A673 (cell line): ENCODE measurements around the gene CMTM4. TPM values are rescaled to one million over a fixed set of nuclear protein-coding genes. Genes with fewer than 3 reads are reported as not detected.
"Not testable (repeated sequence)": the region's sequence is repeated elsewhere in the genome, so short reads cannot be mapped to it uniquely, and the experiment has no call there.

Experiments
- BruUV-seq: library from RNA; stranded (reverse); fragments of 400-500 nt; replicated peaks from 2 replicates; lab custom pipeline; 2021; lab: Mats Ljungman, UMichigan
- CTCF ChIA-PET: fragments of 300-600 bp; sonication (Branson Sonifier 250); formaldehyde crosslinking; loops from one replicate; lab custom pipeline; 2022; ENCODE audit warnings: antibody characterized with exemption; lab: Charles Lee
- POLR2A ChIA-PET: fragments of 300-600 bp; sonication (Branson Sonifier 250); formaldehyde crosslinking; loops from one replicate; lab custom pipeline; 2022; ENCODE audit warnings: antibody characterized with exemption; ENCODE audit not compliant: low non-redundant PET; lab: Charles Lee
- DNase-seq: peaks from one replicate; pipeline ENCODE4 v3.0.0-alpha.2; 2015; ENCODE audit warnings: low spot score
- H3K27ac ChIP-seq: fragments of 200-600 bp; sonication (generic); 2 replicates; pipeline ENCODE4 v1.5.1; 2016; ENCODE audit warnings: mixed run types, low read depth, mild to moderate bottlenecking, mixed read lengths, antibody characterized with exemption, low read length; ENCODE audit not compliant: poor library complexity, severe bottlenecking
- H3K27me3 ChIP-seq: fragments of 200-600 bp; sonication (generic); replicated peaks from 2 replicates; pipeline ENCODE4 v1.6.1; 2017; ENCODE audit warnings: mixed run types, low read depth, mild to moderate bottlenecking, mixed read lengths, antibody characterized with exemption, low read length; ENCODE audit not compliant: insufficient read depth, poor library complexity
- H3K36me3 ChIP-seq: fragments of 200-600 bp; sonication (generic); 2 replicates; pipeline ENCODE4 v1.6.1; 2016; ENCODE audit warnings: mixed run types, mild to moderate bottlenecking, mixed read lengths, antibody characterized with exemption, low read length; ENCODE audit not compliant: insufficient read depth, poor library complexity, severe bottlenecking
- H3K4me1 ChIP-seq: fragments of 200-600 bp; sonication (generic); 2 replicates; pipeline ENCODE4 v1.6.1; 2017; ENCODE audit warnings: mixed run types, mild to moderate bottlenecking, mixed read lengths, antibody characterized with exemption, low read length; ENCODE audit not compliant: insufficient read depth, poor library complexity, severe bottlenecking
- H3K4me3 ChIP-seq: fragments of 200-600 bp; sonication (generic); 2 replicates; pipeline ENCODE4 v1.5.1; 2016; ENCODE audit warnings: low read depth, mixed run types, mild to moderate bottlenecking, mixed read lengths, low read length; ENCODE audit not compliant: poor library complexity, severe bottlenecking
- H3K9me3 ChIP-seq: fragments of 200-600 bp; sonication (generic); 2 replicates; pipeline ENCODE4 v1.6.1; 2016; ENCODE audit warnings: mixed run types, low read depth, mild to moderate bottlenecking, mixed read lengths, antibody characterized with exemption, low read length; ENCODE audit not compliant: poor library complexity, severe bottlenecking
- CTCF ChIP-seq: fragments of 300-800, 200-600 bp; sonication (generic); conservative IDR thresholded peaks from 2 replicates; pipeline ENCODE4 v1.5.1; 2017; ENCODE audit warnings: low read depth, mild to moderate bottlenecking, antibody characterized with exemption, low read length, moderate library complexity, mixed read lengths
- EZH2 ChIP-seq: fragments of 200-600 bp; sonication (generic); IDR thresholded peaks from 2 replicates; pipeline ENCODE4 v1.6.1; 2017; ENCODE audit warnings: borderline replicate concordance, low read depth, mild to moderate bottlenecking, mixed read lengths, antibody characterized with exemption, low read length; ENCODE audit not compliant: poor library complexity, severe bottlenecking
- intact Hi-C: fragments of 100-400 bp; cut with micrococcal nuclease; formaldehyde crosslinking; loops from one replicate; pipeline ENCODE4 v1.10.0; 2022; ENCODE audit not compliant: unreplicated experiment
- total RNA-seq: library from RNA; stranded (reverse); gene quantifications from 2 replicates; pipeline ENCODE4 v1.2.3, GENCODE V29; 2021

CMTM4 gene
- total RNA-seq, 1 experiment from 2014 or later: 30.3 TPM

- Histone ChIP-seq H3K4me3 (no peak overlapping the region), H3K9me3 (no peaks in the 10 kb centered on the region), H3K4me1 (peaks cover 7% of the 10 kb centered on the region), H3K36me3 (no peaks in the 10 kb centered on the region), H3K27me3 (no peaks in the 10 kb centered on the region), H3K27ac (no peak overlapping the region)
- intact Hi-C loops: no loop called here
- CTCF ChIA-PET: interaction anchor here (0.7 kb wide), 1 partner anchor 469 kb away, joined by 4 read pairs; no protein-coding TSS in a partner anchor
- BruUV-seq: no TSS peak
- POLR2A ChIA-PET: no interaction called here
- no peak for DNase-seq
- TF ChIP-seq CTCF: no peak
- TF ChIP-seq EZH2: no peak
Observed at GRCh38 chr16:66599726-66600125, 96.8 kb downstream of the CMTM4 start.

- no peaks in the 10 kb centered on the region for H3K27me3 ChIP-seq
- no peak overlapping the region for H3K27ac ChIP-seq
- no peak overlapping the region for H3K4me3 ChIP-seq
- H3K36me3 ChIP-seq: no peaks in the 10 kb centered on the region
- intact Hi-C loops: no loop called here
- POLR2A ChIA-PET: no interaction called here
- no TSS peak for BruUV-seq
- no peak for DNase-seq
- no peak for TF ChIP-seq CTCF
- TF ChIP-seq EZH2: no peak
- H3K9me3 ChIP-seq: no peaks in the 10 kb centered on the region
- CTCF ChIA-PET: interaction anchor here (0.6 kb wide), 1 partner anchor 11 kb away, joined by 3 read pairs; no protein-coding TSS in a partner anchor
- no peaks in the 10 kb centered on the region for H3K4me1 ChIP-seq
Observed at GRCh38 chr16:66598111-66598510, 98.4 kb downstream of the CMTM4 start.

- Histone ChIP-seq H3K36me3 (no peaks in the 10 kb centered on the region), H3K4me1 (no peaks in the 10 kb centered on the region), H3K27me3 (no peaks in the 10 kb centered on the region), H3K9me3 (no peaks in the 10 kb centered on the region), H3K27ac (no peak overlapping the region), H3K4me3 (no peak overlapping the region)
- intact Hi-C loops: no loop called here
- no peak for DNase-seq
- no TSS peak for BruUV-seq
- TF ChIP-seq CTCF (no peak), EZH2 (no peak)
- POLR2A ChIA-PET: interaction anchor here (0.7 kb wide), 1 partner anchor 67 kb away, joined by 3 read pairs; no protein-coding TSS in a partner anchor
- CTCF ChIA-PET: no interaction called here
Observed at GRCh38 chr16:66596986-66597848, 99.3 kb downstream of the CMTM4 start.

- H3K27ac ChIP-seq, CTCF ChIA-PET, intact Hi-C loops, POLR2A ChIA-PET, DNase-seq, H3K27me3 ChIP-seq, H3K4me3 ChIP-seq, H3K4me1 ChIP-seq, H3K36me3 ChIP-seq, H3K9me3 ChIP-seq, BruUV-seq: not testable (repeated sequence)
Observed at GRCh38 chr16:66596559-66596958, 100.0 kb downstream of the CMTM4 start.
